Lung (tissue), 12 donors: ENCODE data around the gene FANCE. TPM values are rescaled to one million over a fixed set of nuclear protein-coding genes. Genes with fewer than 3 reads are reported as not detected.
A peak's percentile ranks its signal among the peaks of the same experiment; 100 is the strongest.

ENCODE experiments used
- ATAC-seq: fragments of 200-7000 bp; cut with Tn5 transposase; one replicate; pipeline ENCODE4 v1.9.1; 2020; ENCODE audit warnings: moderate number of reproducible peaks; ENCODE audit not compliant: insufficient read depth, low FRiP score
- DNase-seq, 3 donors: peaks; one replicate each; pipeline ENCODE4 v3.0.0-alpha.2; 2013 to 2017
- H3K27ac ChIP-seq, 2 donors: one replicate each; pipeline ENCODE4 v1.5.1; 2013; ENCODE audit warnings: mild to moderate bottlenecking in 2 of 2, moderate library complexity in 2 of 2, control low read depth in 1 of 2, inconsistent platforms in 1 of 2, low read depth in 1 of 2, low read length in 1 of 2
- H3K27me3 ChIP-seq, 3 donors: one replicate each; pipeline ENCODE4 v1.5.1; 2013; ENCODE audit warnings: low read length in 2 of 3; ENCODE audit not compliant: control insufficient read depth in 3 of 3, insufficient read depth in 3 of 3
- H3K36me3 ChIP-seq, 4 donors: one replicate each; pipeline ENCODE4 v1.5.1; 2013; ENCODE audit warnings: low read length in 4 of 4, mild to moderate bottlenecking in 1 of 4, moderate library complexity in 1 of 4; ENCODE audit not compliant: control insufficient read depth in 4 of 4, insufficient read depth in 4 of 4
- H3K4me1 ChIP-seq, 5 donors: one replicate each; pipeline ENCODE4 v1.5.1; 2013; ENCODE audit warnings: low read length in 5 of 5, mild to moderate bottlenecking in 2 of 5, moderate library complexity in 1 of 5; ENCODE audit not compliant: control insufficient read depth in 5 of 5, insufficient read depth in 5 of 5
- H3K4me3 ChIP-seq: one replicate; pipeline ENCODE4 v1.5.1; 2013; ENCODE audit warnings: mild to moderate bottlenecking, control low read depth, moderate library complexity
- H3K9ac ChIP-seq, 2 donors: one replicate each; pipeline ENCODE4 v1.5.1; 2013; ENCODE audit warnings: low read length in 2 of 2, control low read depth in 1 of 2; ENCODE audit not compliant: insufficient read depth in 1 of 2
- H3K9me3 ChIP-seq, 4 donors: one replicate each; pipeline ENCODE4 v1.5.1; 2013; ENCODE audit warnings: low read length in 3 of 4, mild to moderate bottlenecking in 1 of 4, moderate library complexity in 1 of 4; ENCODE audit not compliant: control insufficient read depth in 4 of 4, insufficient read depth in 3 of 4
- WGBS, 2 donors: extraction: QIAGEN DNeasy Blood & Tissue Kit; methylation state at CpG; one replicate each; pipeline ENCODE4 v1.1.7; 2013; 5-methylcytosine and 5-hydroxymethylcytosine counted together
- polyA plus RNA-seq, 2 donors: library from polyadenylated mRNA; stranded (reverse); fragments of 200-250 nt; gene quantifications; one replicate each; pipeline ENCODE4 v1.2.1, GENCODE V29; 2013
- total RNA-seq, 2 donors: library from RNA; depleted of rRNA in 1 of 2; stranded (reverse); fragments of >200 nt in 1 of 2; gene quantifications; one replicate each; pipeline ENCODE4 v1.2.1, GENCODE V29; 2014 to 2021
- TF ChIP-seq, protein P1 (sequence below): IDR thresholded peaks from 2 replicates; pipeline ENCODE4 v1.5.1; 2012; ENCODE audit warnings: mild to moderate bottlenecking; ENCODE audit errors: control extremely low read depth, extremely low read depth
- donor health status: control.
- donor health status: control.
- donor health status: Bipolar disorder and iron deficiency.
- donor health status: healthy.
- donor health status: DM: yes; HTN: yes; CAD: no.

Gene FANCE
- total and polyA plus RNA-seq, 4 donors: 3.1 to 7.3 (median 6.3) TPM

DNA sequence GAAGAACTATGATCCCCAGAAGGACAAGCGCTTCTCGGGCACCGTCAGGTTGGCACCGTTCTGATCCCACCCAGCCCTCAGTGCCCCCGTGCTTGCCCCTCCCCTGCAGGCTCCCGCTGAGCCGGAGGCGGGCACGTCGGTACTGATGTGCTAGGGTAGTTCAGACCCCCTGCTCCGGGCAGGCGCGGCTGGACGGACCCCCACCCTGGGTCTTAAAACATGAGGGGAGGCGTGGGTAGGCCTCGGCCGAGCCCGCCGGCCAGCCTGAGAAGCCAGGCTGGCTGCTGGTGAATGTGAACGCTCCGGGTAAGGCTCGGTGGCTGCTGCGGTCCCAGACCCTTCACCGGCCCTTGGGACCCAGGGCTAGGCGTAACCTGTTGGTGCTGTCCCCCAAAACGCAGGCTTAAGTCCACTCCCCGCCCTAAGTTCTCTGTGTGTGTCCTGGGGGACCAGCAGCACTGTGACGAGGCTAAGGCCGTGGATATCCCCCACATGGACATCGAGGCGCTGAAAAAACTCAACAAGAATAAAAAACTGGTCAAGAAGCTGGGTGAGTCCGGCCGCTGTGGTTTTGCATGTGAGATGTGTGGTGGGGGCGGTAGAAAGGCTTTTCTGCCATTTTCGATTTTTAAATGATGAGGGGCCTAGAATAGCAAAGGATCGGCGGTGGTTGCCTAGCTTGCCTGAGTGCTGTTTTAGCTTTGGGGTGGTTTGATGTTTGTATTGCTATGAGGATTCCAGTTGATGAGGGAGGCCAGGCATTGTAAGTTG is 17.0 kb downstream of the FANCE start:
- peak overlapping the region; percentile 85 to 91 for H3K9ac ChIP-seq
- H3K4me1 ChIP-seq: peaks cover 0 to 16% (median 9%) of the 10 kb centered on the region in 5 donors
- no peaks in the 10 kb centered on the region for H3K9me3 ChIP-seq
- 5 to 9% methylated on average over 31 to 37 of the region's 37 CpGs for WGBS, 2 donors
- H3K27ac ChIP-seq: peak overlapping the region; percentile 71 to 94
- TF ChIP-seq, protein P1, sequence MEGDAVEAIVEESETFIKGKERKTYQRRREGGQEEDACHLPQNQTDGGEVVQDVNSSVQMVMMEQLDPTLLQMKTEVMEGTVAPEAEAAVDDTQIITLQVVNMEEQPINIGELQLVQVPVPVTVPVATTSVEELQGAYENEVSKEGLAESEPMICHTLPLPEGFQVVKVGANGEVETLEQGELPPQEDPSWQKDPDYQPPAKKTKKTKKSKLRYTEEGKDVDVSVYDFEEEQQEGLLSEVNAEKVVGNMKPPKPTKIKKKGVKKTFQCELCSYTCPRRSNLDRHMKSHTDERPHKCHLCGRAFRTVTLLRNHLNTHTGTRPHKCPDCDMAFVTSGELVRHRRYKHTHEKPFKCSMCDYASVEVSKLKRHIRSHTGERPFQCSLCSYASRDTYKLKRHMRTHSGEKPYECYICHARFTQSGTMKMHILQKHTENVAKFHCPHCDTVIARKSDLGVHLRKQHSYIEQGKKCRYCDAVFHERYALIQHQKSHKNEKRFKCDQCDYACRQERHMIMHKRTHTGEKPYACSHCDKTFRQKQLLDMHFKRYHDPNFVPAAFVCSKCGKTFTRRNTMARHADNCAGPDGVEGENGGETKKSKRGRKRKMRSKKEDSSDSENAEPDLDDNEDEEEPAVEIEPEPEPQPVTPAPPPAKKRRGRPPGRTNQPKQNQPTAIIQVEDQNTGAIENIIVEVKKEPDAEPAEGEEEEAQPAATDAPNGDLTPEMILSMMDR: no peak
- no peaks in the 10 kb centered on the region for H3K27me3 ChIP-seq
- peaks cover 0 to 43% (median 21%) of the 10 kb centered on the region in 4 donors for H3K36me3 ChIP-seq
- DNase-seq (no peak), ATAC-seq (no peak)
- peak overlapping the region; percentile 86 for H3K4me3 ChIP-seq

DNA sequence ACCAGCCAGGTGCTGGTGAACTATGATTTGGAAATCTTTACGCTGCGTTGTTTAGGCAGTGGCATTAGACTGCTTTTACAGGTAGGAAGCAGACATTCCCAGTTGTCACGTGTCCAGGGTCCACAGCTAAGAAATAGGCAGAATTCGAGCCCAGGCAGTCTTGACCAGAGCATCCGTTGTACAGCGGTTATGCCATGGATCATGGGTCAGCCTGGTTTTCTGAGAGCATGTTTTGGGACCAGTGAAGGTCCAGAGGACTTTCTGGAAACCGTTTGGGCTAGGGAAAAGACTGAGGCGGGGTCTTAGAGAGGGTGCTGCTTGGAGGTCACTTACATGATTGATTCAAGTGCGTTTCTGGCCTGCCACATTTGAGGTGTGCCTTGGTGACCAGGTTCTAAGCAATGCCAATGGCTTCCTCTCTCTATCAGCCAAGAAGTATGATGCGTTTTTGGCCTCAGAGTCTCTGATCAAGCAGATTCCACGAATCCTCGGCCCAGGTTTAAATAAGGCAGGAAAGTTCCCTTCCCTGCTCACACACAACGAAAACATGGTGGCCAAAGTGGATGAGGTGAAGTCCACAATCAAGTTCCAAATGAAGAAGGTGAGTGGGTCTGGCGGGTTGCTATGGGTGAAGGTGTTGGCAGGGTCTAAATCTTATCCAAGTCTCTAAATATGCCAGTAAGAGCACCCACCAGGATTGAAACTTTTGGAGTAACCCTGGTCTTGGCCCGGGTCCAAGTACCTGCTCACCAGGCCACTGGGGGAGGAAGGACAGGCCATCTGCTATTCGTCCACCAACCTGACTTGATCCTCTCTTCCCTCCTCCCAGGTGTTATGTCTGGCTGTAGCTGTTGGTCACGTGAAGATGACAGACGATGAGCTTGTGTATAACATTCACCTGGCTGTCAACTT is 17.9 kb downstream of the FANCE start:
- Histone ChIP-seq H3K36me3 (peaks cover 0 to 51% (median 25%) of the 10 kb centered on the region in 4 donors), H3K4me1 (peaks cover 0 to 16% (median 9%) of the 10 kb centered on the region in 5 donors), H3K9ac (peak overlapping the region; percentile 85 to 91), H3K27me3 (no peaks in the 10 kb centered on the region), H3K9me3 (no peaks in the 10 kb centered on the region), H3K27ac (peak overlapping the region; percentile 52 to 71), H3K4me3 (peak overlapping the region; percentile 86)
- DNase-seq (no peak), ATAC-seq (no peak)
- TF ChIP-seq, protein P1: no peak
- 53 to 64% methylated on average over 18 of the region's 18 CpGs for WGBS, 2 donors

DNA sequence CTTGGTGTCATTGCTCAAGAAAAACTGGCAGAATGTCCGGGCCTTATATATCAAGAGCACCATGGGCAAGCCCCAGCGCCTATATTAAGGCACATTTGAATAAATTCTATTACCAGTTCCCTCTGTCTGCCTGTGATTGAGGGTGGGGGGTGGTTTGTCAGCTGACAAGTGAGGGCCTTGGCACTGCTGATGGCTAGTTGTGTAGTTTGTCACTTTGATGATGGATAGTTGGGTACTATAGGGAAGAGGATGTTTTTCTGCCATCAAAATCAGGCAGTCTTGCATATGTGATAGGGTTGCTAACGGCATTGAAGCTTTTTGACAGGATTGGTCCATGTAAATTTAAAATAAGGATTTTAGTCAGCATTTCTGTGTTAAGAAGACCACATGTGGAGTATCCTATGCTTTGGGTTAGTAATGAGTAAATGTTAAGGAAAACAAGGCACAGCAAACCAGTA is 18.6 kb downstream of the FANCE start:
- no peak overlapping the region for H3K4me3 ChIP-seq
- DNase-seq (no peak), ATAC-seq (no peak)
- H3K27me3 ChIP-seq: no peaks in the 10 kb centered on the region
- no peak overlapping the region for H3K9ac ChIP-seq
- 63 to 76% methylated on average over 3 of the region's 3 CpGs for WGBS, 2 donors
- H3K27ac ChIP-seq: no peak overlapping the region
- H3K4me1 ChIP-seq: peaks cover 0 to 16% (median 9%) of the 10 kb centered on the region in 5 donors
- no peaks in the 10 kb centered on the region for H3K9me3 ChIP-seq
- peaks cover 0 to 54% (median 27%) of the 10 kb centered on the region in 4 donors for H3K36me3 ChIP-seq
- TF ChIP-seq, protein P1: no peak
